ENCODE results near the gene MCEE. TPM values are rescaled to one million over a fixed set of nuclear protein-coding genes. Genes with fewer than 3 reads are reported as not detected.

Gene MCEE
- polyA plus RNA-seq, 1 of the 3 experiments (the other 2 are of a cell fraction) = 6.2 TPM

DNA sequence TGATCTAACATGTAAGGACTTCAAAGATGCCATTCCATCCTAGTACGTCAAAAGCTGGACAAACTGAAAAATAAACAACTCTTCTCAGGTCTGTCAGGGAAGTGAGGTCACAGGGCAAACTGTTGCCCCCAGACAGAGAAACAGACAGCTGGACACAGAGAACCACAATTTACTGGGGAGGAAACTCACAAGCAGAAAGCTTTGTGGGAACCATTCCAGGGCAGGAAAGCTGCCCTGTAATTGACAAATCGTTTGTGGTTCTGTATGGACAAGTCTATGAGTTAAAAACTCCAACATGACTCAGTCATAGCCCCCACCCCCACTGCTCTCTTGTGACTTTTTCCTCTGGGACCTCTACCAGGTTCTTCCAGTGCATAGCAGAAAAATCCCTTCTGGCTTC, 28.4 kb downstream of the MCEE start:
- POLR2A ChIA-PET = no interaction called here
- no peaks in the 10 kb centered on the region for H3K27me3 ChIP-seq (ENCODE audit: insufficient read depth)
- H3K9ac ChIP-seq = no peak overlapping the region
- H3K9me3 ChIP-seq = no peaks in the 10 kb centered on the region
- H3F3A ChIP-seq (replicated peaks; ENCODE audit: insufficient read depth) = no peaks in the 10 kb centered on the region
- 40% methylated on average over 2 of the region's 2 CpGs for WGBS (ENCODE audit: low lambda C conversion rate)
- H2AFZ ChIP-seq (ENCODE audit: low read depth) = no peak overlapping the region
- H3K4me1 ChIP-seq (ENCODE audit: control insufficient read depth in 1 of 2, insufficient read depth in 2 of 2, low read depth in 1 of 2, low read length in 1 of 2) = no peaks in the 10 kb centered on the region
- no peaks in the 10 kb centered on the region for H3K79me2 ChIP-seq (ENCODE audit: insufficient read depth)
- no peak overlapping the region for H3K4me2 ChIP-seq
- no peaks in the 10 kb centered on the region for H3K9me2 ChIP-seq
- CTCF ChIA-PET = interaction anchor here (1.0 to 2.7 kb wide), 7 partner anchors 9 to 231 kb away, joined by 3 to 24 read pairs (median 4); partner anchors contain the start of gene MPHOSPH10
- H4K20me1 ChIP-seq (ENCODE audit: insufficient read depth) = no peaks in the 10 kb centered on the region
- no peak for DNase-seq
- TF ChIP-seq GATA2 (CRISPR knock-in tag; IDR thresholded peaks at IDR 0.05) (no peak), JUND (IDR thresholded peaks at IDR 0.05) (no peak), TAF1 (IDR thresholded peaks at IDR 0.05; ENCODE audit: borderline replicate concordance, low read depth, low read length) (no peak)
- TF ChIP-seq, protein P1, sequence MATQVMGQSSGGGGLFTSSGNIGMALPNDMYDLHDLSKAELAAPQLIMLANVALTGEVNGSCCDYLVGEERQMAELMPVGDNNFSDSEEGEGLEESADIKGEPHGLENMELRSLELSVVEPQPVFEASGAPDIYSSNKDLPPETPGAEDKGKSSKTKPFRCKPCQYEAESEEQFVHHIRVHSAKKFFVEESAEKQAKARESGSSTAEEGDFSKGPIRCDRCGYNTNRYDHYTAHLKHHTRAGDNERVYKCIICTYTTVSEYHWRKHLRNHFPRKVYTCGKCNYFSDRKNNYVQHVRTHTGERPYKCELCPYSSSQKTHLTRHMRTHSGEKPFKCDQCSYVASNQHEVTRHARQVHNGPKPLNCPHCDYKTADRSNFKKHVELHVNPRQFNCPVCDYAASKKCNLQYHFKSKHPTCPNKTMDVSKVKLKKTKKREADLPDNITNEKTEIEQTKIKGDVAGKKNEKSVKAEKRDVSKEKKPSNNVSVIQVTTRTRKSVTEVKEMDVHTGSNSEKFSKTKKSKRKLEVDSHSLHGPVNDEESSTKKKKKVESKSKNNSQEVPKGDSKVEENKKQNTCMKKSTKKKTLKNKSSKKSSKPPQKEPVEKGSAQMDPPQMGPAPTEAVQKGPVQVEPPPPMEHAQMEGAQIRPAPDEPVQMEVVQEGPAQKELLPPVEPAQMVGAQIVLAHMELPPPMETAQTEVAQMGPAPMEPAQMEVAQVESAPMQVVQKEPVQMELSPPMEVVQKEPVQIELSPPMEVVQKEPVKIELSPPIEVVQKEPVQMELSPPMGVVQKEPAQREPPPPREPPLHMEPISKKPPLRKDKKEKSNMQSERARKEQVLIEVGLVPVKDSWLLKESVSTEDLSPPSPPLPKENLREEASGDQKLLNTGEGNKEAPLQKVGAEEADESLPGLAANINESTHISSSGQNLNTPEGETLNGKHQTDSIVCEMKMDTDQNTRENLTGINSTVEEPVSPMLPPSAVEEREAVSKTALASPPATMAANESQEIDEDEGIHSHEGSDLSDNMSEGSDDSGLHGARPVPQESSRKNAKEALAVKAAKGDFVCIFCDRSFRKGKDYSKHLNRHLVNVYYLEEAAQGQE (IDR thresholded peaks at IDR 0.05; ENCODE audit: low read depth, low read length) = no peak
- 0 out of 4 replicates have a peak overlapping the region, but pooled peaks of 1 of the 2 experiments have one; percentile 4 for H3K27ac ChIP-seq (ENCODE audit: low read depth in 2 of 2, low read length in 1 of 2)
- H3K4me3 ChIP-seq (ENCODE audit: low read depth in 2 of 2, low read length in 1 of 2) = no peak overlapping the region
- H3K36me3 ChIP-seq (replicated peaks in 1 of 2; ENCODE audit: control insufficient read depth in 1 of 2, insufficient read depth in 2 of 2, low read length in 1 of 2) = no peaks in the 10 kb centered on the region

DNA sequence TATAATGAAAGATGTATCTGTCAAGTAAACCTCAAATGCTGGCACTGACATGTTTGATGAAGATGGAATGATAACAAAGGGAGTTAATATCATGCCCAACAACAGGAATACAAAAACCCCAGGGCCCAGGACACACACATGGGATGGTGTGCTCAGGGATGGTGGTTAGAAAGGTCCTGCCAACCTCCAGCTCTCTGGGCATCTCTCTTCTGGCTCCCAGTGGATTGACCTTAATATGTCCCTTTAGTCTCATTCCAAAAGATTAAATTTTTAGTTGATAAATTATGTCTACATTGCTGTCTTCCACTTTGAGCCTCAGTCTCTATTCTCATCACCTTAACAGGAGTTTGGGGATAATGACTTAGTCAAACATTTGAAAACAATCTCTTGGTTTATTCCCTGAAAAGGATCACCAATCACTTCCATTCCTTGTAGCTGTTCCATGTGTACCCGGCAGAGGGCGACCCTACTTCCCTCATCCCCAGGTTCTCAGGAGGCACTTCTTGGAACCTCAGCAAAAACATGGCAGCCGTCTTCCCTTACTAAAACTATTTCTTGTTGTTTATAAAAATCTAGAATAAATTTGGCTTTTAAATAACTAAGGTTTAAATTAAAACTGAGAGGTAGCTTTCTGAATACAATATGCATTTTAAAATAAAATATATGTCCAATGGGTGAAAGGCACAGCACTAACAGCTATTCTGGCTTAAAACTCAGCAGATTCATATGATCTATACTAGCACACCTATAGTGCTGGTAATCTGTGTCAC, 29.6 kb downstream of the MCEE start:
- Histone ChIP-seq H2AFZ (ENCODE audit: low read depth) (peak overlapping the region; percentile 78), H3K27me3 (ENCODE audit: insufficient read depth) (no peaks in the 10 kb centered on the region), H3K27ac (ENCODE audit: low read depth in 2 of 2, low read length in 1 of 2) (no peak overlapping the region), H3K79me2 (ENCODE audit: insufficient read depth) (no peaks in the 10 kb centered on the region), H3K9ac (no peak overlapping the region), H4K20me1 (ENCODE audit: insufficient read depth) (no peaks in the 10 kb centered on the region), H3K4me2 (no peak overlapping the region), H3K36me3 (replicated peaks in 1 of 2; ENCODE audit: control insufficient read depth in 1 of 2, insufficient read depth in 2 of 2, low read length in 1 of 2) (no peaks in the 10 kb centered on the region), H3K4me1 (ENCODE audit: control insufficient read depth in 1 of 2, insufficient read depth in 2 of 2, low read depth in 1 of 2, low read length in 1 of 2) (no peaks in the 10 kb centered on the region), H3F3A (replicated peaks; ENCODE audit: insufficient read depth) (no peaks in the 10 kb centered on the region), H3K9me2 (no peaks in the 10 kb centered on the region), H3K9me3 (no peaks in the 10 kb centered on the region), H3K4me3 (ENCODE audit: low read depth in 2 of 2, low read length in 1 of 2) (no peak overlapping the region; a peak in 1 of 4 replicates)
- DNase-seq = peak; percentile 79
- WGBS (ENCODE audit: low lambda C conversion rate) = 1% methylated on average over 3 of the region's 3 CpGs
- ChIA-PET POLR2A (interaction anchor here (0.6 to 1.0 kb wide), 2 partner anchors 20 to 32 kb away, joined by 3 read pairs; partner anchors contain the start of gene NAGK), CTCF (interaction anchor here (0.6 to 2.7 kb wide), 24 partner anchors 8 to 893 kb away, joined by 3 to 24 read pairs (median 4); partner anchors contain the start of genes MCEE, MPHOSPH10 and NAGK)
- TF ChIP-seq JUND (IDR thresholded peaks at IDR 0.05) (no peak), MEF2A (IDR thresholded peaks at IDR 0.05; ENCODE audit: borderline replicate concordance, low read depth) (no peak), YY1 (IDR thresholded peaks at IDR 0.05; ENCODE audit: low read depth) (peak; percentile 70; the same call in 1 of the 2 replicates), NRF1 (IDR thresholded peaks at IDR 0.05; ENCODE audit: low read depth, low read length) (no peak), CHD2 (IDR thresholded peaks at IDR 0.05; ENCODE audit: low read length, partially characterized antibody) (no peak), FOXM1 (IDR thresholded peaks at IDR 0.05; ENCODE audit: low read depth) (no peak), EP300 (IDR thresholded peaks at IDR 0.05; ENCODE audit: borderline replicate concordance in 1 of 2, low read depth in 1 of 2, low read length in 1 of 2) (no peak), FOXJ3 (CRISPR knock-in tag; IDR thresholded peaks at IDR 0.05) (no peak), TAF1 (IDR thresholded peaks at IDR 0.05; ENCODE audit: borderline replicate concordance, low read depth, low read length) (no peak), SIN3A (IDR thresholded peaks at IDR 0.05; ENCODE audit: borderline replicate concordance, low read depth, low read length) (no peak), GABPA (IDR thresholded peaks at IDR 0.05; ENCODE audit: low read depth) (no peak), RAD21 (IDR thresholded peaks at IDR 0.05; ENCODE audit: low read length) (peak; percentile 59), TEAD4 (IDR thresholded peaks at IDR 0.05; ENCODE audit: borderline replicate concordance, insufficient read depth) (no peak)
- TF ChIP-seq, protein P2, sequence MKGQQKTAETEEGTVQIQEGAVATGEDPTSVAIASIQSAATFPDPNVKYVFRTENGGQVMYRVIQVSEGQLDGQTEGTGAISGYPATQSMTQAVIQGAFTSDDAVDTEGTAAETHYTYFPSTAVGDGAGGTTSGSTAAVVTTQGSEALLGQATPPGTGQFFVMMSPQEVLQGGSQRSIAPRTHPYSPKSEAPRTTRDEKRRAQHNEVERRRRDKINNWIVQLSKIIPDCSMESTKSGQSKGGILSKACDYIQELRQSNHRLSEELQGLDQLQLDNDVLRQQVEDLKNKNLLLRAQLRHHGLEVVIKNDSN (IDR thresholded peaks at IDR 0.05; ENCODE audit: borderline replicate concordance, low read depth) = no peak
- TF ChIP-seq, protein P3, sequence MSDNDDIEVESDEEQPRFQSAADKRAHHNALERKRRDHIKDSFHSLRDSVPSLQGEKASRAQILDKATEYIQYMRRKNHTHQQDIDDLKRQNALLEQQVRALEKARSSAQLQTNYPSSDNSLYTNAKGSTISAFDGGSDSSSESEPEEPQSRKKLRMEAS (IDR thresholded peaks at IDR 0.05; ENCODE audit: low read depth) = no peak
- TF ChIP-seq, protein P4, sequence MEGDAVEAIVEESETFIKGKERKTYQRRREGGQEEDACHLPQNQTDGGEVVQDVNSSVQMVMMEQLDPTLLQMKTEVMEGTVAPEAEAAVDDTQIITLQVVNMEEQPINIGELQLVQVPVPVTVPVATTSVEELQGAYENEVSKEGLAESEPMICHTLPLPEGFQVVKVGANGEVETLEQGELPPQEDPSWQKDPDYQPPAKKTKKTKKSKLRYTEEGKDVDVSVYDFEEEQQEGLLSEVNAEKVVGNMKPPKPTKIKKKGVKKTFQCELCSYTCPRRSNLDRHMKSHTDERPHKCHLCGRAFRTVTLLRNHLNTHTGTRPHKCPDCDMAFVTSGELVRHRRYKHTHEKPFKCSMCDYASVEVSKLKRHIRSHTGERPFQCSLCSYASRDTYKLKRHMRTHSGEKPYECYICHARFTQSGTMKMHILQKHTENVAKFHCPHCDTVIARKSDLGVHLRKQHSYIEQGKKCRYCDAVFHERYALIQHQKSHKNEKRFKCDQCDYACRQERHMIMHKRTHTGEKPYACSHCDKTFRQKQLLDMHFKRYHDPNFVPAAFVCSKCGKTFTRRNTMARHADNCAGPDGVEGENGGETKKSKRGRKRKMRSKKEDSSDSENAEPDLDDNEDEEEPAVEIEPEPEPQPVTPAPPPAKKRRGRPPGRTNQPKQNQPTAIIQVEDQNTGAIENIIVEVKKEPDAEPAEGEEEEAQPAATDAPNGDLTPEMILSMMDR (IDR thresholded peaks at IDR 0.05) = peak; percentile 76
- TF ChIP-seq, protein P5, sequence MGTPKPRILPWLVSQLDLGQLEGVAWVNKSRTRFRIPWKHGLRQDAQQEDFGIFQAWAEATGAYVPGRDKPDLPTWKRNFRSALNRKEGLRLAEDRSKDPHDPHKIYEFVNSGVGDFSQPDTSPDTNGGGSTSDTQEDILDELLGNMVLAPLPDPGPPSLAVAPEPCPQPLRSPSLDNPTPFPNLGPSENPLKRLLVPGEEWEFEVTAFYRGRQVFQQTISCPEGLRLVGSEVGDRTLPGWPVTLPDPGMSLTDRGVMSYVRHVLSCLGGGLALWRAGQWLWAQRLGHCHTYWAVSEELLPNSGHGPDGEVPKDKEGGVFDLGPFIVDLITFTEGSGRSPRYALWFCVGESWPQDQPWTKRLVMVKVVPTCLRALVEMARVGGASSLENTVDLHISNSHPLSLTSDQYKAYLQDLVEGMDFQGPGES (IDR thresholded peaks at IDR 0.05; ENCODE audit: low read depth, low read length) = no peak
